Prostate gland (tissue), 1 donor: ENCODE results near the gene FGF2.

Source experiments
- POLR2A ChIP-seq: fragments of 450-650 bp; IDR thresholded peaks from one replicate; pipeline ENCODE4 v1.6.1; 2016; ENCODE audit warnings: antibody characterized with exemption, mild to moderate bottlenecking
- POLR2AphosphoS5 ChIP-seq: sonication (generic); formaldehyde crosslinking; IDR thresholded peaks from one replicate; pipeline ENCODE4 v1.6.1; 2017; ENCODE audit warnings: antibody characterized with exemption

GRCh38 chr4:122928930-122929329 lies 102.3 kb downstream of the FGF2 start:
- TF ChIP-seq POLR2A = no peak
- TF ChIP-seq POLR2AphosphoS5 = no peak
